GM12892 (cell line): ENCODE measurements around the gene CDC23.

Experiments
- POLR2A ChIP-seq: IDR thresholded peaks from 2 replicates; pipeline ENCODE4 v1.6.1; 2011; ENCODE audit warnings: low read depth, low read length, control low read depth
- POLR2AphosphoS5 ChIP-seq: IDR thresholded peaks from 2 replicates; pipeline ENCODE4 v1.6.1; 2011; ENCODE audit warnings: low read depth, low read length, control low read depth
- TAF1 ChIP-seq: IDR thresholded peaks from 2 replicates; pipeline ENCODE4 v1.6.1; 2011; ENCODE audit warnings: low read depth, mild to moderate bottlenecking, control low read depth, low read length, borderline replicate concordance

DNA sequence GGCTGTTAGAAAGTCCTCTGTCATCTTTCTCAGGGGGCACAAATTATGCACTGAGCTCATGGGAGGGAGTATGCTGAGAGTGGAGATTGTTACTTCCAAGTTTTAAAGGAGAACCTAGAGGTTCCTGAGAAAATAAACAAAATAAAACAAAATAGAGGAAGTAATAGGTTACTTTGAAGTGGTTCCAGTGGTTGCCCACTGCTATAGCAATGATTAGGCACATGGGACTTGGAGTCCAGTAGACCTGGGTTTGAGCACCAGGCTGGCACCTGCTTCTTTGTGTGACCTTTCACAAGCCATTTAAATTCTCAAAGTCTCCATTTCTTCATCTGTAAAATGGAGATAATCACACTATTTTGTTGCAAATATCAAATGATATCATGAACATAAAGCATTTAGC, 13.8 kb upstream of the CDC23 start:
- TF ChIP-seq TAF1, result no peak
- TF ChIP-seq POLR2A, result no peak
- no peak for TF ChIP-seq POLR2AphosphoS5
